ENCODE results near the gene TBX20. TPM values are rescaled to one million over a fixed set of nuclear protein-coding genes. Genes with fewer than 3 reads are reported as not detected.
"Not testable (repeated sequence)": the region's sequence is repeated elsewhere in the genome, so short reads cannot be mapped to it uniquely, and the experiment has no call there.

TBX20 gene
- total and polyA plus RNA-seq, 2 of the 8 experiments (the other 6 are each of a cell fraction or from before 2014, with no cell fraction given) = 0.08 to 0.26 TPM

- H2BK5ac ChIP-seq (ENCODE audit: low read depth, low read length); H3K27me3 ChIP-seq (replicated peaks in 1 of 4; ENCODE audit: control insufficient read depth in 3 of 4, extremely low read depth in 1 of 4, insufficient read depth in 3 of 4, low read length in 3 of 4); H2BK120ac ChIP-seq (replicated peaks; ENCODE audit: low read depth, low read length); H3K23me2 ChIP-seq (ENCODE audit: low read depth, low read length); H3K79me1 ChIP-seq (ENCODE audit: low read depth, low read length); H3K18ac ChIP-seq (ENCODE audit: extremely low read depth, low read length); FAIRE-seq; H3K4me1 ChIP-seq (replicated peaks in 1 of 4; ENCODE audit: control insufficient read depth in 3 of 4, insufficient read depth in 4 of 4, low read length in 3 of 4); H3K4ac ChIP-seq (replicated peaks; ENCODE audit: insufficient read length, low read depth, low read length); H2BK15ac ChIP-seq (ENCODE audit: low read length); POLR2A ChIA-PET (ENCODE audit: partially characterized antibody); H2BK20ac ChIP-seq (ENCODE audit: low read length); H2BK12ac ChIP-seq (ENCODE audit: low read depth, low read length); DNase-seq (ENCODE audit: low read depth in 1 of 2, low spot score in 2 of 2); H3K23ac ChIP-seq (ENCODE audit: insufficient read length); H2AFZ ChIP-seq (ENCODE audit: low read length); H4K5ac ChIP-seq (ENCODE audit: insufficient read length, low read depth, low read length); H3K79me2 ChIP-seq (ENCODE audit: control insufficient read depth in 1 of 2, insufficient read depth in 2 of 2, low read length in 2 of 2); H3K56ac ChIP-seq (replicated peaks; ENCODE audit: insufficient read length, low read depth, low read length); H3K27ac ChIP-seq (ENCODE audit: low read depth, low read length); H2AK5ac ChIP-seq (ENCODE audit: low read depth, low read length); H4K8ac ChIP-seq (ENCODE audit: extremely low read depth, insufficient read depth, low read length); H3K9ac ChIP-seq (replicated peaks in 1 of 4; ENCODE audit: extremely low read depth in 1 of 4, low read depth in 3 of 4, low read length in 3 of 4); H4K20me1 ChIP-seq (replicated peaks in 1 of 2; ENCODE audit: control insufficient read depth in 1 of 2, insufficient read depth in 2 of 2, low read length in 2 of 2); H3K14ac ChIP-seq (ENCODE audit: insufficient read length); H3K36me3 ChIP-seq (ENCODE audit: control insufficient read depth in 2 of 4, insufficient read depth in 4 of 4, low read length in 3 of 4); H3K9me3 ChIP-seq (ENCODE audit: insufficient read depth in 2 of 2, low read depth in 1 of 2, low read length in 1 of 2); H3K4me2 ChIP-seq (ENCODE audit: insufficient read depth in 1 of 2, low read depth in 2 of 2, low read length in 2 of 2); H3K4me3 ChIP-seq (ENCODE audit: extremely low read depth in 1 of 4, insufficient read depth in 2 of 4, low read depth in 3 of 4, low read length in 4 of 4); H4K91ac ChIP-seq (replicated peaks; ENCODE audit: insufficient read length, low read length): not testable (repeated sequence)
- 87% methylated on average over 4 of the region's 4 CpGs; no CpG with 5 or more reads in 1 of the 2 experiments for WGBS, 2 experiments (ENCODE audit: extremely low coverage in 1 of 2, insufficient coverage in 1 of 2, insufficient read length in 1 of 2, insufficient replicate concordance in 2 of 2, low coverage in 1 of 2, low lambda C conversion rate in 2 of 2, missing lambda C conversion rate in 1 of 2)
- CTCF ChIA-PET (ENCODE audit: partially characterized antibody) = interaction anchor here (1.0 to 1.6 kb wide), 2 partner anchors 328 to 433 kb away, joined by 4 to 10 read pairs; no protein-coding TSS in a partner anchor
Measured at GRCh38 chr7:35191571-35191970, 62.3 kb downstream of the TBX20 start.

DNA sequence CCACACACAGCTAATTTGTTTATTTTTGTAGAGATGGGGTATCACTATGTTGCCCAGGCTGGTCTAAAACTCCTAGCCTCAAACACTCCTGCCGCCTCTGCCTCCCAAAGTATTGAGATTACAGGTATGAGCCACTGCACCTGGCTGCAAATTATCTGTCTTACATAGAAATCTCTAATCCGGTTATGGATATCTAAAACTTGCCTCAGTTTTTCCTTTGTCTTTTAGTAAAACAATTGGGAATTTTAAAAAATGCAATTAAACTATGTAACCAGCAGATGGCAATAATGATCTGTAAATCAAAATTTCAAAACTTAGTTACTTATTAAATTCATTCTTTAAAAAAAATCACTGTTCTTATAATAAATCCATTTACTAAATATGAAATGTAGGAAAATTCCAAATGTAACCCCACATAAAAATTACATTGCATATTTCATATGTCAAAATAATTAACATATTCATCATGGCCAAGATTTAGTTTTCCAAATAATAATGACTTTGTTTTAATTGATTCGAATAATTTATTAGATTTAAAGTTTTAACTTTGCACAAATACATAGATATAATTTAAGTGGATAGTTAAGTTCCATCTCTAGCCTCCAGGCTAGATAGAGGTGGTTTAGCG is 63.6 kb downstream of the TBX20 start:
- H3K14ac ChIP-seq (ENCODE audit: insufficient read length); H3K18ac ChIP-seq (ENCODE audit: extremely low read depth, low read length); H3K4me3 ChIP-seq (ENCODE audit: extremely low read depth in 1 of 4, insufficient read depth in 2 of 4, low read depth in 3 of 4, low read length in 4 of 4); H4K20me1 ChIP-seq (replicated peaks in 1 of 2; ENCODE audit: control insufficient read depth in 1 of 2, insufficient read depth in 2 of 2, low read length in 2 of 2); H2BK20ac ChIP-seq (ENCODE audit: low read length); H3K9me3 ChIP-seq (ENCODE audit: insufficient read depth in 2 of 2, low read depth in 1 of 2, low read length in 1 of 2); H4K8ac ChIP-seq (ENCODE audit: extremely low read depth, insufficient read depth, low read length); H2BK120ac ChIP-seq (replicated peaks; ENCODE audit: low read depth, low read length); H3K79me1 ChIP-seq (ENCODE audit: low read depth, low read length); H2AK5ac ChIP-seq (ENCODE audit: low read depth, low read length); H3K27ac ChIP-seq (ENCODE audit: low read depth, low read length); H2BK15ac ChIP-seq (ENCODE audit: low read length); H3K4ac ChIP-seq (replicated peaks; ENCODE audit: insufficient read length, low read depth, low read length); POLR2A ChIA-PET (ENCODE audit: partially characterized antibody); H3K4me2 ChIP-seq (ENCODE audit: insufficient read depth in 1 of 2, low read depth in 2 of 2, low read length in 2 of 2); H3K23ac ChIP-seq (ENCODE audit: insufficient read length); FAIRE-seq; H2BK12ac ChIP-seq (ENCODE audit: low read depth, low read length); H3K36me3 ChIP-seq (ENCODE audit: control insufficient read depth in 2 of 4, insufficient read depth in 4 of 4, low read length in 3 of 4); H3K79me2 ChIP-seq (ENCODE audit: control insufficient read depth in 1 of 2, insufficient read depth in 2 of 2, low read length in 2 of 2); H3K9ac ChIP-seq (replicated peaks in 1 of 4; ENCODE audit: extremely low read depth in 1 of 4, low read depth in 3 of 4, low read length in 3 of 4); DNase-seq (ENCODE audit: low read depth in 1 of 2, low spot score in 2 of 2); H4K5ac ChIP-seq (ENCODE audit: insufficient read length, low read depth, low read length); H2AFZ ChIP-seq (ENCODE audit: low read length); H3K4me1 ChIP-seq (replicated peaks in 1 of 4; ENCODE audit: control insufficient read depth in 3 of 4, insufficient read depth in 4 of 4, low read length in 3 of 4); H4K91ac ChIP-seq (replicated peaks; ENCODE audit: insufficient read length, low read length); H2BK5ac ChIP-seq (ENCODE audit: low read depth, low read length); H3K23me2 ChIP-seq (ENCODE audit: low read depth, low read length); H3K56ac ChIP-seq (replicated peaks; ENCODE audit: insufficient read length, low read depth, low read length): not testable (repeated sequence)
- peaks cover 6 to 21% (median 19%) of the 10 kb centered on the region in 4 experiments for H3K27me3 ChIP-seq (replicated peaks in 1 of 4; ENCODE audit: control insufficient read depth in 3 of 4, extremely low read depth in 1 of 4, insufficient read depth in 3 of 4, low read length in 3 of 4)
- WGBS, 2 experiments (ENCODE audit: extremely low coverage in 1 of 2, insufficient coverage in 1 of 2, insufficient read length in 1 of 2, insufficient replicate concordance in 2 of 2, low coverage in 1 of 2, low lambda C conversion rate in 2 of 2, missing lambda C conversion rate in 1 of 2) = 65% methylated on average over 4 of the region's 4 CpGs; no CpG with 5 or more reads in 1 of the 2 experiments
- CTCF ChIA-PET (ENCODE audit: partially characterized antibody) = interaction anchor here (0.6 to 1.6 kb wide), 3 partner anchors 235 to 330 kb away, joined by 3 to 10 read pairs (median 7); no protein-coding TSS in a partner anchor

Data from H1 (cell line).